NOMO-1 (cell line): ENCODE measurements around the gene MKNK1.

Experiments
- DNase-seq, 2 experiments: peaks; one replicate each; lab custom pipeline; 2025; ENCODE audit not compliant: unreplicated experiment in 2 of 2; lab: John Stamatoyannopoulos, UW

The MKNK1 gene

GRCh38 chr1:46619656-46620258 is 15.7 kb upstream of the MKNK1 start:
- DNase-seq: no peak

DNA sequence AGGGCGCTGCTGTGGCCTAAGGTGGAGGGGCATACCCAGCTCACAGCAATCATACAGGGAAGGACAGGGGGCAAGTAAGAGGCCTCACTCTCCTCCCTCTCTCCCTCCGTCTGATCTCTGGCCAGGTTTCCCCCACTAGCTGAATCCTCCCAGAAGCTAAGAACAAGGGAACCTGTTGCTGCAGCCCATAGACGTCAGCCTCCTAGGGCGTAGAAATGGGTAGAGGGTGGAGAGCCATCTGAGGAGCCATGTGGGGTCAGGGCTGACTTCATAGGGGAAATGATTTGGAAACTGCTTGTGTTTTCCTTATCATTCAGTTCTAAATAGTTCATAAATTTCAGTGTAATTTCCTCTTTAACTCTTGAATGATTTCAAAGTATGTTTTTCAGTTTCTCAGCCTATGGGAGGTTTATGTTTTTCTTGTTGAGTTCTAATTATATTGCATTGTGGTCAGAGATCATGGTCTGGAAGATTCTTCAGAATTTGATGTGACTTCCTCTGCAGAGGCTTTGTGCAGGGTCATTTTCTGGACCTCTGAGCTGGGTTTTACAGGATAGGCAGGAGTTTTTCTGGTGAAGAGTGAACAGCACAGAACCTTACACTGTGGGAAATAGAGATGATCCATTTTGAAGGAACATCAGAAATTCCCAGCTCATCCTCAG is 14.8 kb upstream of the MKNK1 start:
- no peak for DNase-seq

DNA sequence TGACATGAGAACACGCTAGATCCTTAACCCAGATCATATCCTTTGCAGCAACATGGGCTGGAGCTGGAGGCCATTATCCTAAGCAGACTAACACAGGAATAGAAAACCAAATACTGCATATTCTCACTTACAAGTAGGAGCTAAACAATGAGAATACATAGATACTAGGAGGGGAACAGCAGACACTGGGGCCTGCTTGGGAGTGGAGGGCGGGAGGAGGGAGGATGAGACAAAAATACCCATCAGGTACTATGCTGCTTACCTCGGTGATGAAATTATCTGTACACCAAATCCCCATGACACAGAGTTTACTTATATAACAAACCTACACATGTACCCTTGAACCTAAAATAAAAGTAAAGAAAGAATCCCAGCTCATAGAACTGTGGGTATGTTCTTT is 13.8 kb upstream of the MKNK1 start:
- DNase-seq: no peak

GRCh38 chr1:46617108-46617800 is 13.2 kb upstream of the MKNK1 start:
- DNase-seq: no peak

DNA sequence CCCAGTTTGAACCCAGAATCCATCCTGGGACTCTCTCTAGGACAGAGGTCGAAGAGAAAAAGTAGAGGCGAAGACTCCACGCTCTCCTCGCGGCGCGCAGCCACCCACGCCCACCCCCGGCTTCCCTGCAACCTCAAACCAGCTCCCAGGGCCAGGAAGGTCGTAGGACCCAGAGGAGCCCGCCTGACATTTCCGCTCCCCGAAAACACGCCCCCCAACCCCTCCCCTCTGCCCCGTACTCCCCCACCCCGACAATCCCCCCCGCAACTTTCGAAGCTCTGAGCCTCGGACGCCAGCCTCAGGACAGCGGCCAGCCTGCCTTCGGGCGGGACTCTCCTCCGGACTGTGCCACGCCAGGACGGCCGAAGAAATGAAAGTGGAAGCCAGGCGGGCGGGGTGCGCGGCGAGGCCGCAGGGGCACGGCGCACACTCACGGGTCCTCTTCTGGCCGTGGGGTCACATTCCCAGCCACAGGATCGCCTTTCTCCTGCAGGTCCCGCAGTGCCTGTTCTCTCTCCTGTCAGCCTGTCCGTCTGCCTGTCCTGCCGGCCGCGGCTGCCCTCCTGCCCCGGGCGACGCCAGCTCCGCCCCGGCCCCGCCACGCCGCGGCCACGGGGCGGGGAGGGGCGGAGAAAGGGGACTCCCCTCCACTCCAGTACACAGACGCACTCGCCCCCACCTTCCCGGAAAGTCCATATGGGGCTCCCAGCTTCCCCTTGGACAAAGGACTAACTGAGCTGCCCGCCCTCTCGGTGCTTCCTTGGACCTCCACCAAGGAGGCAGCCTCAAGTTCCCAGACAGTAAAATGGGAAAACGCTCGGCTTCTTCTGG is 12.4 kb upstream of the MKNK1 start, which contains the start of gene MOB3C:
MOB3C (minus strand) TSS at position 535 of the 831 bp plus-strand sequence. CDS start 3,490 bp downstream, outside the sequence.
- DNase-seq: peak; percentile 20 to 37

DNA sequence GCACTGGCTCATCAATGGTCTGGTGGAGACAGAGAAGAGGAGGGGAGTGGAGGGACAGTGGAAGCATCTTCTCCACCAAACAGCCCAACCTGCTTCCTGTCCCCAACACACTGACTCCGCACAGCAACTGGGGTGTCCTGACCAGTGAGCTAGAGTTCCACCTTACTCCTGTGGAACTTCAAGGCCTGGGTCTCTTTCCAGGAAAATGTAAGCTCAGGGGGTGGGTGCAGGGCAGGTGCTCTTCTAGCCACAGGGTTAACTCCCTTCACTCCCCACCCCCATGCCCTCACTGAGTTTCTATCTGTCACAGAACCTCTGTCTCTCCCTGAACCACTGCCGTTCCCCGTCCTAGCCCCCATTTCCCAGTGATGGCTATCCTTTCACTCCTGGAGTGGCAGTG is 11.7 kb upstream of the MKNK1 start:
- no peak for DNase-seq

DNA sequence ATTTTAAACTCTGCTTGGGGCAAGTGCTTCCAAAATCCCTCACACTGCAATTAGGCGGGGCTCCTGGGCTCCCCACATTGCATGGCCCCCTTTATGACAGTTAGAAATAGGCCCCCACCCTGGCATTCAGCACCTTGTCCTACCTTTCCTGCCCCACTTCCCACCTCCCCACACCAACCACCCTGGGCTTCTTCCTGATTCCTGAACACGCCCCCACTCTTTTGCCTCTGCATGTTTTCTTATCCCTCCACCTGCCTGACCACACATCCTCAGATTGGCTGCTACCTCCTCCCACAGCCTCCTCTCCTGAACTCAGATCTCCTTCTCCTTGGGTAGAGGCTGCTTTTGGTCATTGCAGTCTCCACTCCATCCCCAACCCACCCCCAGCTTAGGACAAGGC is 11.0 kb upstream of the MKNK1 start:
- DNase-seq: no peak

DNA sequence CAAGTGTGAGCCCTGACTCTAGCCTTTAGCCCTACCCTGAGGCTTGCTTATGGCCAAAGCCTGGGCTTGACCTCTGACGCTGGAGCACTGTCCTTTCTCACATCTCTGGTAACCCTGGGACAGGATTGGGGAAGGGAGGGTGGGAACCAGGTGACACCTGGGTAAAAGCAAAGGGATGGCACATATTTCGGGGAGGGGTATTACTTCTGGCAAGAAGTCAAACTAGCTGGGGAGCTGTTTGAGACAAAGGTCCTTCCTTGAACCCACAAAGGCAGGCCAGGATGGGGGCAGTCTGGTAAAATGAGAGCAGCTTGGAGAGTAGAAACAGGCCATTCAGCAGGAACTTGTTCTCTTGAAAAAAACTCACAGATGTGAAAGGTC is 10.5 kb upstream of the MKNK1 start:
- DNase-seq: no peak

DNA sequence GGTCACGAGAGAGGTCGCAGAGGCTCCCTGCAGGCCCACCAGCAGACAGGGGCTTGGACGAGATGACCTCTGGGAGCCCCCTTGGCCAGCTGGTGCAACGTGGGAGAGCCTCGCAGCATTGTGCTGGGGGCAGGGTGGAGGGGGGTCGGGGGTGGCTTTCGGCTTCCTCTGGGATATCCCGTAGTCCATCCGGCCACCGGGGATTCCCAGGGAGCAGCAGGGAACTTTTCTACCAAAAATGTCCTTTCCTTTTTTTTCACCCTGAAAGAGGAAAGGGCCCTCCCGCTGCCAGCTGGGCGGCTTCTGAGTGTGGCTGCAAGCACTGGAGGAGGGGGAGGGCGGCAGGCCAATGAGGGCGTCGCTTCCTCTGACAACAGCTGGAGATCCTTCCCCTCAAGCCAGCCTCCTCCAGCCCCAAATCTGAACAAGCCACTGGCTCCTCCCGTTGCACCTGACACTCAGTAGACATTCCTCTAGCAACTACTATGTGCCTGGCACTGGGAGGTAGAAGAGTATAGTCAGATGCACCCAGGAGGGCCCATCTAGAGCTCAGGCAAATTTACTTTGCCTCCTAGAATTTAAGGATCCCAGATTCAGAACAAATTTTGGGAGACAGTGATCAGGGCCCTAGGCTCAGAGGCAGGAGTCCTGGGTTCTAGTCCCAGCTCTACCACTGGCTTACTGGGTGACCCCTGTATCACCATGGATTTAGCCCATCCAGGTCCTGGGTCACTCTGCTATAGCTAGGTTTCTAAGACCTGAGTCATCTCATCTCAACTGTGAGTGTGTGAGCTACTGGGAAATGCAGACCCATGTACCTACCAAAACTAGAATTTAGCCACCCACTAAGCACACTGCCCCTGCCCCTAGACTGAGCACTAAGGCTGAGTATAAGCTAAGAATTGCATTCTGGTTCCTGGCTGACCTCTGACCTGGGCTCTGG is 9.9 kb upstream of the MKNK1 start:
- peak; percentile 52 to 81 for DNase-seq

DNA sequence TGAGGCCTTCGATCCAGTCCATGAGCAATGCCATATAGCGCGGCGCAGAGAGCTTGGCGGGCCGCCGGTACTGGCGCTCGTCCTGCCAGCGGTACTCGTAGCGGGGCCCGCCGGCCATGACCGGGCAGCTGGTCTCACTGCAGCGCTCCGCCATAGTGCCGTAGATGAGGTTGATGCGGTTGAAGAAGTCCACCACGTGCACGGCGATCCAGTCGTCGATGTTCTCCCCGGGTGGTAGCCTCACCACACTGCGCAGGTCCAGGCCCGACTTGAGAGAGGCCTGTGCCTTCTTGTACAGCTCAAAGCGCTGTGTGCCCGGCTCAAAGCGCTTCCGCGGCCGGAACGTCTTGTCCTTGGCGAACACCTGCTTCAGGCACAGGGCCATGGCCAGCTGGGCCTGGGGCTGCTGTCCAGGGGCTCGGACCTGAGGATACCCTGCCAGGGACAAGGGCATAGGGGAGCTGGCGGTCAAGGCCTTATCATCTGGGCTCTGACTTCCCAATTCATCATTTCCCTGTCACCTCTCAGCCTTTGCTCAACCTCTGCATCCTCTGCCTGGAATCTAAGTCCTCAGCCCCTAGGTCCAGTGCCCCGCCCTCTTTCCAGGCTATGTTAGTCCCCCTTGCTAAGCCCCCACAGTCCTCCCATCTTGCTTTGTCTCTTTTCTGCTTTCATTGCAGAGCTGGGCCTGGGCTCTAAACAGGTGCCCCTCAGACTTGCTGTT is 9.0 kb upstream of the MKNK1 start:
- no peak for DNase-seq

GRCh38 chr1:46611691-46612221 is 7.7 kb upstream of the MKNK1 start:
- DNase-seq: no peak

DNA sequence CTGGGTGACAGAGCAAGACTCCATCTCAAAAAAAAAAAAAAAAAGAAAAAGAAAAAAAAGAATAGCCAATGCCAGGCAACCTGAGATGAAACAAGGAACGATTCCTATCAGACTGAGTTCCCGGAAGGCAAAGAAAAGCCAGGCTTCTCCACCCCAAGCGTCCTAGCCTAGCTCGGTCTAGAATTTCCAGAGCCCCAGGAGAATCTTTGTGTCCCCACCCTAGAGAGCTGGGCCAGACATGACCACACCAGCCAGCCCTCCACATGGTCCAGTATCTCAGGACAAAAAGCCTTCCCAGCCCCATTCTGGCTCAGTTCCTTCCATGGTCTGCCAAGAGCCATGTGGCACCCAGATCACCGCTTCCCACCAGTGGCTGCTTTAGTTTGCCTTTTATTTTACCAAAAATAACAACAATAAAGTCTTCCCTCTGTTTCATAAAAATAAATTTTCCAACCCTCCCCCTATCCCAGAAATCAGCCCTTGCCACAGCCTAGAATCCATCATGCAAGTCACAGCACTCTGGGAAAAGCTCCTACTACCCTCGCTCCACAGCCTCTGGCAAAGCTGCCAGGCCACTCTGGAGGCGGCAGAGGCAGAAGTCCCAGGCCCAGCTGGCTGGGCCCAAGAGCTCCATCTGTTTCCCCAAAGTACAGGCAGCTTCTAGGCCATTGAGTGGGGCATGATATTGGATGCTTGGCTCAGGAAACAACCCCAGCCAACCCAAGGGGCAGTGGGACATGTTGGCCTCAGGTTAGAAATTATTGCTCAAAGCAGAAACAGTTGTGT is 3.5 kb upstream of the MKNK1 start:
- DNase-seq: no peak

GRCh38 chr1:46606255-46606965 is 2.3 kb upstream of the MKNK1 start:
- no peak for DNase-seq

DNA sequence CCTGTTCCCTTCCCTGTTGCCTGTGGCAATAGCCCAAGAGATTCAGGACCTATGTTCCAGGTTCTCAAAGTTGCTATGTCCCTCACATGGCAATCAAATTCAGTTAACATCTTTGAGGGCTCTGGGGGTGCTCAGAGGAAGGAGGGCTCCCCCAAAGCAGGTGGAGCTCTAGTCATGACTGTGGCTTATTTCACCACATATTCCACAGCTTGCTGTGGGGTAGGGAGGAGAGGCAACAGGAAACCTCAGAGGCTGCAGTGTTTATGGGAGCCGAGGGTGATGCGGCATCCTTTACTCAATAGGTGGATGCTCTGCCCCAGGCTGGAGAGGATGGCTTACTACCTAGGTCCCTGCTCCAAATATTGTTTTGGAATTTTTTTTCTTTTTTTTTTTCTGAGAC is 1.2 kb upstream of the MKNK1 start:
- no peak for DNase-seq

DNA sequence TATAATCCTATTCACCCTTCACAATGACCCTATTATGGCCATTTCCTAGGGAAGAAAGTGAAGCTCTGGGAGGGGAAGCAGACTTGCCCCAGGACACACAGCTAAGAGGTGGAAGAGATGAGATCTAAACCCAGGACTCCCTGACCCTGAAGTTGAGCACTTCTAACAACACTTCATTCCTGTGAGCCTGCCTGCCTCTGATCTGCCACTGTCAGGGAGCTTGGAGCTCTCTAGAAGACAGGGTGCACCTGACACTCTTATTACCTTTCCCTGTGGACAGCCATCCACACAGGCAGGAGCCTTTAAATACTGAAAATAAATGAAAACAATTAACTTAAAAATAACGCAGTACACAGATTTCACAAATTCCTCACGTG is 599 bp downstream of the MKNK1 start:
- no peak for DNase-seq

GRCh38 chr1:46601257-46602007 is 2.6 kb downstream of the MKNK1 start:
- DNase-seq: no peak
